ENCODE data around the gene PCYOX1L. TPM values are rescaled to one million over a fixed set of nuclear protein-coding genes. Genes with fewer than 3 reads are reported as not detected.

The PCYOX1L gene
- polyA plus RNA-seq (2011; rRNA removed) (10.2 and 12.8 TPM in 2 replicates), polyA minus RNA-seq (2011; rRNA and poly(A)+ RNA removed) (3.3 and 7.9 TPM in 2 replicates)

DNA sequence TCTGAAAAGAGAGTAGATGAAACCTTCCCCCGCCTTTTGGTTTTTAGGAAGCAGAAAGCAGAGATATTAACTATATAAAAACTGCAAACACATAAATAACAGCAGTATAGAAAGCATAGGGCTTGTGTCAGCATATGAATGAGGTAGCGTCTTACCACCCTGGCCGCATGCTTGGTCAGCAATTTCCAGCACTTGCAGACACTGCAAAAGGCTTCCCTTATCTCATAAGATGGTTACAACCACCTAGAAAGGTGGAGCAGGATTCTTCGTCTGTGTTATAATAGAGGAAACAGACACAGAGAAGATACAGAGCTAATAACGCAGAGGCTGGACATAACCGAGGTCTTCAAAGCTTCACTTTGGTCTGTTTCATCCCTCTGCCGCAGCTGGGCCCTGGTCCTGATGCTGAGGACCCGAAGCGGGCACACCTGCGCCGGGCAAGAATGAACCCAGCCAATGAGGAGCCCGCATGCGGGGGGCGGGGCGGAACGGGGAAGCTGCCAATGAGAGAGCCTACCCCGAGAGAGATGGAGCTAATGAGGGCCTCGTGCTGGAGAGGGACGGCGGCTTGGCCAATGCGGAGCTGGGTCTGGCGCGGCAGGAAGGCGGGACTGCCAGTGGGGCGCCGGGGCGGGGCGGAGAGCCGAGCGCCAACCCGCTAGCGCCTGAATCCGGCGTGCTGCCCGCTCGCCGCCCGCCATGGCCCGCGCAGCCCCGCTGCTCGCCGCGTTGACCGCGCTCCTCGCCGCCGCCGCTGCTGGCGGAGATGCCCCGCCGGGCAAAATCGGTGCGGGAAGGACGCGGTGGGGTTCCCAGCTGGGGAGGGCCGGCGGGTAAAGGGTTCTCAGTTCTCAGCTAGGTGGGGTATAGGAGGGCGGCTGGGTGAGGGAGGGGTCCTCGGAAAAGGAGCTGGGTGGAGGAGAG is at the start of gene PCYOX1L:
PCYOX1L (plus strand) TSS at position 677 of the 924 bp plus-strand sequence; CDS start at position 700, 23 bp downstream.
- POLR2A ChIA-PET, result no interaction called here
- peaks cover 10% of the 10 kb centered on the region; the same call in 1 of the 2 replicates for H3K36me3 ChIP-seq (ENCODE audit: control insufficient read depth, insufficient read depth, low read length)
- no peaks in the 10 kb centered on the region for H3K27me3 ChIP-seq (ENCODE audit: control insufficient read depth, insufficient read depth, low read length)
- no peak for TF ChIP-seq CTCF (IDR thresholded peaks at IDR 0.05; ENCODE audit: insufficient read depth, low read depth, low read length)
- peak within 1 kb of the TSS; percentile 80 for H3K4me3 ChIP-seq (ENCODE audit: low read depth, low read length)
- DNase-seq (ENCODE audit: low read depth), result peak; percentile 71
- CTCF ChIA-PET, result interaction anchor here (0.5 to 8.4 kb wide), 7 partner anchors 9 to 381 kb away, joined by 3 to 64 read pairs (median 4); no protein-coding TSS in a partner anchor

GRCh38 chr5:149309354-149309753 is 48.5 kb upstream of the PCYOX1L start:
- POLR2A ChIA-PET, result no interaction called here
- H3K27me3 ChIP-seq (ENCODE audit: control insufficient read depth, insufficient read depth, low read length), result no peaks in the 10 kb centered on the region
- H3K4me3 ChIP-seq (ENCODE audit: low read depth, low read length), result no peak overlapping the region
- no peaks in the 10 kb centered on the region for H3K36me3 ChIP-seq (ENCODE audit: control insufficient read depth, insufficient read depth, low read length)
- DNase-seq (ENCODE audit: low read depth), result no peak
- CTCF ChIA-PET, result interaction anchor here (1.4 to 20.8 kb wide), 3 partner anchors 8 to 72 kb away, joined by 4 to 289 read pairs (median 8); no protein-coding TSS in a partner anchor
- TF ChIP-seq CTCF (IDR thresholded peaks at IDR 0.05; ENCODE audit: insufficient read depth, low read depth, low read length), result no peak

- no peak for TF ChIP-seq CTCF (IDR thresholded peaks at IDR 0.05; ENCODE audit: insufficient read depth, low read depth, low read length)
- H3K4me3 ChIP-seq (ENCODE audit: low read depth, low read length), result no peak overlapping the region
- ChIA-PET CTCF (interaction anchor here (1.4 to 20.8 kb wide), 2 partner anchors 58 to 71 kb away, joined by 4 to 289 read pairs; no protein-coding TSS in a partner anchor), POLR2A (no interaction called here)
- no peaks in the 10 kb centered on the region for H3K36me3 ChIP-seq (ENCODE audit: control insufficient read depth, insufficient read depth, low read length)
- H3K27me3 ChIP-seq (ENCODE audit: control insufficient read depth, insufficient read depth, low read length), result no peaks in the 10 kb centered on the region
- DNase-seq (ENCODE audit: low read depth), result no peak
Observed at GRCh38 chr5:149310488-149310887, 47.4 kb upstream of the PCYOX1L start.

- POLR2A ChIA-PET, result no interaction called here
Observed at GRCh38 chr5:149310947-149311658, 46.7 kb upstream of the PCYOX1L start.

More at GRCh38 chr5:149310947-149311658, 46.7 kb upstream of the PCYOX1L start:
- CTCF ChIA-PET, result interaction anchor here (1.4 to 20.8 kb wide), 2 partner anchors 57 to 70 kb away, joined by 4 to 289 read pairs; no protein-coding TSS in a partner anchor
- DNase-seq (ENCODE audit: low read depth), result no peak
- Histone ChIP-seq H3K4me3 (ENCODE audit: low read depth, low read length) (no peak overlapping the region), H3K36me3 (ENCODE audit: control insufficient read depth, insufficient read depth, low read length) (no peaks in the 10 kb centered on the region), H3K27me3 (ENCODE audit: control insufficient read depth, insufficient read depth, low read length) (no peaks in the 10 kb centered on the region)
- TF ChIP-seq CTCF (IDR thresholded peaks at IDR 0.05; ENCODE audit: insufficient read depth, low read depth, low read length), result no peak
